Smooth muscle cell (in vitro differentiated cells): ENCODE data around the gene FAAP100. TPM values are rescaled to one million over a fixed set of nuclear protein-coding genes. Genes with fewer than 3 reads are reported as not detected.
A peak's percentile ranks its signal among the peaks of the same experiment; 100 is the strongest.

Experiments
- DNase-seq: peaks from one replicate; lab custom pipeline; 2025; ENCODE audit not compliant: unreplicated experiment; lab: John Stamatoyannopoulos, UW
- H2AFZ ChIP-seq: fragments of 200-600 bp; sonication (generic); 2 replicates; pipeline ENCODE4 v1.6.0; 2016; ENCODE audit warnings: antibody characterized with exemption, low read depth, mild to moderate bottlenecking
- H3F3A ChIP-seq: fragments of 200-600 bp; sonication (generic); 2 replicates; pipeline ENCODE4 v1.6.0; 2017; ENCODE audit warnings: antibody characterized with exemption, low read depth
- H3K27ac ChIP-seq: fragments of 200-600 bp; sonication (generic); 2 replicates; pipeline ENCODE4 v1.5.1; 2016; ENCODE audit warnings: low read depth, mild to moderate bottlenecking
- H3K27me3 ChIP-seq: fragments of 200-600 bp; sonication (generic); 2 replicates; pipeline ENCODE4 v1.6.1; 2016; ENCODE audit warnings: low read depth, mild to moderate bottlenecking
- H3K36me3 ChIP-seq: fragments of 200-600 bp; sonication (generic); 2 replicates; pipeline ENCODE4 v1.5.1; 2016; ENCODE audit warnings: low read depth
- H3K4me1 ChIP-seq: fragments of 200-600 bp; sonication (generic); 2 replicates; pipeline ENCODE4 v1.5.1; 2016; ENCODE audit warnings: low read depth
- H3K4me2 ChIP-seq: fragments of 200-600 bp; sonication (generic); 2 replicates; pipeline ENCODE4 v1.6.0; 2016; ENCODE audit warnings: mild to moderate bottlenecking
- H3K4me3 ChIP-seq: fragments of 200-600 bp; sonication (generic); 2 replicates; pipeline ENCODE4 v1.5.1; 2016; ENCODE audit warnings: mild to moderate bottlenecking
- H3K79me2 ChIP-seq: fragments of 200-600 bp; sonication (generic); 2 replicates; pipeline ENCODE4 v1.6.0; 2016; ENCODE audit warnings: low read depth, mild to moderate bottlenecking
- H3K9ac ChIP-seq: fragments of 200-600 bp; sonication (generic); 2 replicates; pipeline ENCODE4 v1.6.0; 2016; ENCODE audit warnings: low read depth
- H3K9me3 ChIP-seq: fragments of 200-600 bp; sonication (generic); replicated peaks from 2 replicates; pipeline ENCODE4 v1.5.1; 2016; ENCODE audit warnings: low read depth
- H4K20me1 ChIP-seq: fragments of 200-600 bp; sonication (generic); 2 replicates; pipeline ENCODE4 v1.6.0; 2016; ENCODE audit warnings: low read depth
- CTCF ChIP-seq: fragments of 200-600 bp; sonication (generic); IDR thresholded peaks from 2 replicates; pipeline ENCODE4 v1.5.1; 2017; ENCODE audit warnings: borderline replicate concordance, mild to moderate bottlenecking, antibody characterized with exemption; ENCODE audit not compliant: insufficient read depth, poor library complexity, severe bottlenecking
- WGBS: methylation state at CpG from one replicate; pipeline ENCODE4 v1.1.7; 2016; ENCODE audit warnings: low lambda C conversion rate; 5-methylcytosine and 5-hydroxymethylcytosine counted together
- polyA plus RNA-seq: library from polyadenylated mRNA; unstranded; fragments of >200 nt; fragmentation: Nextera tagmentation; extraction: Ambion mirVana; gene quantifications from 2 replicates; pipeline ENCODE4 v1.2.1, GENCODE V29; 2016
- total RNA-seq: library from RNA; depleted of rRNA; stranded (reverse); fragments of >200 nt; gene quantifications from 2 replicates; pipeline ENCODE4 v1.2.3, GENCODE V29; 2014

FAAP100 gene
- total and polyA plus RNA-seq, 2 experiments from 2014 or later: 17.9 to 28.5 TPM

- DNase-seq: no peak
- Histone ChIP-seq H3K4me2 (peak overlapping the region; percentile 99), H3K79me2 (peaks cover 30% of the 10 kb centered on the region), H3F3A (peaks cover 24% of the 10 kb centered on the region), H3K9me3 (no peaks in the 10 kb centered on the region), H3K36me3 (no peaks in the 10 kb centered on the region), H3K4me1 (peaks cover 41% of the 10 kb centered on the region), H3K9ac (no peak overlapping the region), H4K20me1 (peaks cover 59% of the 10 kb centered on the region), H3K4me3 (peak overlapping the region; percentile 54), H3K27ac (no peak overlapping the region), H2AFZ (no peak overlapping the region), H3K27me3 (no peaks in the 10 kb centered on the region)
- WGBS: 13% methylated on average over 22 of the region's 24 CpGs
- no peak for TF ChIP-seq CTCF
Observed at GRCh38 chr17:81518113-81518784, 33.9 kb downstream of the FAAP100 start.

GRCh38 chr17:81517339-81518112 lies 34.6 kb downstream of the FAAP100 start:
- no peak for TF ChIP-seq CTCF
- H3F3A ChIP-seq: peaks cover 27% of the 10 kb centered on the region
- peaks cover 41% of the 10 kb centered on the region for H3K4me1 ChIP-seq
- H3K9ac ChIP-seq: no peak overlapping the region
- 27% methylated on average over 20 of the region's 24 CpGs for WGBS
- DNase-seq: no peak
- H3K4me2 ChIP-seq: peak overlapping the region; percentile 99
- peak overlapping the region; percentile 50 for H3K27ac ChIP-seq
- H3K4me3 ChIP-seq: peak overlapping the region; percentile 54
- H3K27me3 ChIP-seq: no peaks in the 10 kb centered on the region
- H3K36me3 ChIP-seq: no peaks in the 10 kb centered on the region
- peaks cover 30% of the 10 kb centered on the region for H3K79me2 ChIP-seq
- no peaks in the 10 kb centered on the region for H3K9me3 ChIP-seq
- H2AFZ ChIP-seq: no peak overlapping the region
- H4K20me1 ChIP-seq: peaks cover 55% of the 10 kb centered on the region

GRCh38 chr17:81517009-81517338 lies 35.2 kb downstream of the FAAP100 start:
- H3K36me3 ChIP-seq: no peaks in the 10 kb centered on the region
- peaks cover 59% of the 10 kb centered on the region for H4K20me1 ChIP-seq
- no peak overlapping the region for H2AFZ ChIP-seq
- H3K27ac ChIP-seq: peak overlapping the region; percentile 50
- H3F3A ChIP-seq: peaks cover 31% of the 10 kb centered on the region
- no peak for TF ChIP-seq CTCF
- no peaks in the 10 kb centered on the region for H3K27me3 ChIP-seq
- 80% methylated on average over 5 of the region's 9 CpGs for WGBS
- peak overlapping the region; percentile 99 for H3K4me2 ChIP-seq
- no peaks in the 10 kb centered on the region for H3K9me3 ChIP-seq
- DNase-seq: no peak
- peaks cover 41% of the 10 kb centered on the region for H3K4me1 ChIP-seq
- H3K79me2 ChIP-seq: peaks cover 36% of the 10 kb centered on the region
- H3K4me3 ChIP-seq: peak overlapping the region; percentile 61
- no peak overlapping the region for H3K9ac ChIP-seq

GRCh38 chr17:81516439-81516838 lies 35.7 kb downstream of the FAAP100 start:
- peak overlapping the region; percentile 61 for H3K4me3 ChIP-seq
- no peaks in the 10 kb centered on the region for H3K9me3 ChIP-seq
- H3K27ac ChIP-seq: peak overlapping the region; percentile 1
- no peak for TF ChIP-seq CTCF
- peaks cover 41% of the 10 kb centered on the region for H3K4me1 ChIP-seq
- no peak overlapping the region for H3K9ac ChIP-seq
- H3F3A ChIP-seq: peaks cover 36% of the 10 kb centered on the region
- no peaks in the 10 kb centered on the region for H3K27me3 ChIP-seq
- no peaks in the 10 kb centered on the region for H3K36me3 ChIP-seq
- DNase-seq: no peak
- peak overlapping the region; percentile 99 for H3K4me2 ChIP-seq
- H3K79me2 ChIP-seq: peaks cover 41% of the 10 kb centered on the region
- H4K20me1 ChIP-seq: peaks cover 64% of the 10 kb centered on the region
- WGBS: 77% methylated on average over 4 of the region's 4 CpGs
- H2AFZ ChIP-seq: no peak overlapping the region
